PC-9 (cell line): ENCODE data around the gene TCHHL1. TPM values are rescaled to one million over a fixed set of nuclear protein-coding genes. Genes with fewer than 3 reads are reported as not detected.

Experiments
- total RNA-seq: library from RNA; stranded (reverse); gene quantifications from 2 replicates; pipeline ENCODE4 v1.2.3, GENCODE V29; 2021

Gene TCHHL1
- total RNA-seq, 1 experiment from 2014 or later, result not detected

Other genes starting within 250 kb of the TCHHL1 start
- gene C2CD4D, start 249.2 kb downstream of the TCHHL1 start, total RNA-seq, result 1.4 and 1.5 TPM in 2 replicates
- gene THEM5, start 235.4 kb downstream of the TCHHL1 start, total RNA-seq, result not detected in 2 replicates
- 24.1 and 41.4 TPM in 2 replicates for gene THEM4, start 179.6 kb downstream of the TCHHL1 start, total RNA-seq
- gene S100A10, start 95.2 kb downstream of the TCHHL1 start, total RNA-seq, result 966 and 1,436 TPM in 2 replicates
- 578 and 868 TPM in 2 replicates for gene S100A11, start 52.1 kb downstream of the TCHHL1 start, total RNA-seq
- gene TCHH, start 26.4 kb upstream of the TCHHL1 start, total RNA-seq, result 0.04 TPM in 1 of 2 replicates, not detected in the other
- gene RPTN, start 70.2 kb upstream of the TCHHL1 start, total RNA-seq, result not detected in 2 replicates
- not detected in 2 replicates for gene HRNR, start 135.1 kb upstream of the TCHHL1 start, total RNA-seq
- not detected in 2 replicates for gene FLG, start 236.2 kb upstream of the TCHHL1 start, total RNA-seq